Keratinocyte (primary cell): ENCODE data around the gene PTPN12. TPM values are rescaled to one million over a fixed set of nuclear protein-coding genes. Genes with fewer than 3 reads are reported as not detected.

Experiments used
- DNase-seq: peaks from one replicate; pipeline ENCODE4 v3.0.0-alpha.2; 2011; ENCODE audit warnings: low read depth, missing footprints, low spot score
- FAIRE-seq: peaks from 2 replicates; lab custom pipeline; 2011; peaks lifted over from hg19 to GRCh38; lab: Jason Lieb, UNC
- H2AFZ ChIP-seq: 2 replicates; pipeline ENCODE4 v1.6.0; 2012; ENCODE audit warnings: low read length, control low read depth, inconsistent platforms; ENCODE audit not compliant: control insufficient read depth
- H3K27ac ChIP-seq: 2 replicates; pipeline ENCODE4 v1.5.1; 2011; ENCODE audit warnings: low read length; ENCODE audit not compliant: control insufficient read depth, insufficient read depth
- H3K27me3 ChIP-seq: 3 replicates; pipeline ENCODE4 v1.6.0; 2011; ENCODE audit warnings: low read length; ENCODE audit not compliant: control insufficient read depth, insufficient read depth; ENCODE audit errors: extremely low read depth
- H3K36me3 ChIP-seq, 2 experiments: 2 replicates in 1 of 2; 3 replicates in 1 of 2; pipeline ENCODE4 v1.5.1; 2011; ENCODE audit warnings: low read length in 2 of 2, mild to moderate bottlenecking in 1 of 2; ENCODE audit not compliant: control insufficient read depth in 2 of 2, insufficient read depth in 2 of 2; ENCODE audit errors: extremely low read depth in 1 of 2
- H3K4me1 ChIP-seq: 3 replicates; pipeline ENCODE4 v1.5.1; 2011; ENCODE audit warnings: low read length; ENCODE audit not compliant: control insufficient read depth, insufficient read depth; ENCODE audit errors: extremely low read depth
- H3K4me2 ChIP-seq: 3 replicates; pipeline ENCODE4 v1.6.0; 2011; ENCODE audit warnings: low read depth, low read length; ENCODE audit not compliant: control insufficient read depth, insufficient read depth; ENCODE audit errors: extremely low read depth
- H3K4me3 ChIP-seq, 3 experiments: fragments of 200-600 bp in 1 of 3; sonication (generic) in 1 of 3; 2 replicates in 2 of 3; 3 replicates in 1 of 3; pipeline ENCODE4 v1.5.1; 2011 to 2016; ENCODE audit warnings: low read length in 3 of 3, mild to moderate bottlenecking in 3 of 3, control low read depth in 2 of 3, inconsistent platforms in 1 of 3, low read depth in 1 of 3, mixed read lengths in 1 of 3, mixed run types in 1 of 3, moderate library complexity in 1 of 3; ENCODE audit not compliant: control insufficient read depth in 2 of 3, insufficient read depth in 2 of 3; ENCODE audit errors: extremely low read depth in 1 of 3
- H3K79me2 ChIP-seq: 2 replicates; pipeline ENCODE4 v1.6.0; 2012; ENCODE audit warnings: low read length; ENCODE audit not compliant: control insufficient read depth, insufficient read depth
- H3K9ac ChIP-seq: 3 replicates; pipeline ENCODE4 v1.6.0; 2011; ENCODE audit warnings: low read length; ENCODE audit not compliant: control insufficient read depth, insufficient read depth; ENCODE audit errors: extremely low read depth
- H3K9me1 ChIP-seq: 3 replicates; pipeline ENCODE4 v1.6.0; 2011; ENCODE audit warnings: low read length; ENCODE audit not compliant: control insufficient read depth, insufficient read depth; ENCODE audit errors: extremely low read depth
- H3K9me3 ChIP-seq: 2 replicates; pipeline ENCODE4 v1.5.1; 2012; ENCODE audit warnings: low read depth, low read length; ENCODE audit not compliant: control insufficient read depth
- H4K20me1 ChIP-seq: 3 replicates; pipeline ENCODE4 v1.6.0; 2011; ENCODE audit warnings: low read length; ENCODE audit not compliant: control insufficient read depth, insufficient read depth; ENCODE audit errors: extremely low read depth
- CTCF ChIP-seq, 3 experiments: IDR thresholded peaks in 1 of 3; conservative IDR thresholded peaks in 1 of 3; optimal IDR thresholded peaks in 1 of 3; 2 replicates in 2 of 3; 3 replicates in 1 of 3; pipeline versions ENCODE3 to v1.5.1; 2011; ENCODE audit warnings: low read length in 3 of 3, mild to moderate bottlenecking in 3 of 3, moderate library complexity in 2 of 3, control low read depth in 1 of 3, inconsistent platforms in 1 of 3; ENCODE audit not compliant: insufficient read depth in 2 of 3; ENCODE audit errors: extremely low read depth in 1 of 3
- EZH2 ChIP-seq: IDR thresholded peaks from one replicate; pipeline ENCODE4 v1.6.1; 2012; ENCODE audit warnings: inconsistent platforms, mild to moderate bottlenecking, low read length, moderate library complexity
- dilution Hi-C: fragments of 300-500 bp; cut with MboI; formaldehyde crosslinking; loops from one replicate; pipeline ENCODE4 v1.7.0; 2020; ENCODE audit warnings: low sequenced_read_pairs; ENCODE audit not compliant: extremely low pct_ligation_motif_present
- polyA plus RNA-seq, 5 experiments: library from polyadenylated mRNA; depleted of rRNA in 3 of 5; stranded (reverse) in 3 of 5; stranded (forward) in 1 of 5; unstranded in 1 of 5; fragments of >200 nt; gene quantifications; 1 replicate in 1 of 5; 2 replicates in 3 of 5; 3 replicates in 1 of 5; pipeline versions ENCODE4 v1.2.1 to v1.2.3, GENCODE V29; 2011 to 2012; ENCODE audit warnings: missing spikeins in 2 of 5, low read depth in 1 of 5, low replicate concordance in 1 of 5

The PTPN12 gene
- polyA plus RNA-seq, 1 donor (not counting 4 experiments of a cell fraction or from before 2014, with no cell fraction given) = 61.1 TPM

- no peak for FAIRE-seq
These were observed 150.1 kb downstream of the PTPN12 start for GRCh38 chr7:77687100-77687746.

GRCh38 chr7:77687747-77688144, 150.7 kb downstream of the PTPN12 start:
- no peak overlapping the region for H3K9ac ChIP-seq
- H3K9me3 ChIP-seq = no peaks in the 10 kb centered on the region
- TF ChIP-seq CTCF (optimal IDR thresholded peaks at IDR 0.05 in 1 of 3, IDR thresholded peaks at IDR 0.05 in 1 of 3, conservative IDR thresholded peaks at IDR 0.05 in 1 of 3; ENCODE audit: extremely low read depth in 1 of 3, insufficient read depth in 2 of 3, low read length in 3 of 3) (no peak), EZH2 (no peak)
- no peak overlapping the region for H3K4me3 ChIP-seq
- DNase-seq (no peak), FAIRE-seq (no peak)
- peaks cover 28% of the 10 kb centered on the region for H3K79me2 ChIP-seq
- no peaks in the 10 kb centered on the region for H3K27me3 ChIP-seq
- dilution Hi-C loops = no loop called here
- no peak overlapping the region for H3K4me2 ChIP-seq
- H3K36me3 ChIP-seq = peaks cover 3 to 5% of the 10 kb centered on the region in 2 experiments
- no peak overlapping the region for H3K27ac ChIP-seq
- H4K20me1 ChIP-seq = peaks cover 2% of the 10 kb centered on the region
- no peaks in the 10 kb centered on the region for H3K9me1 ChIP-seq
- H3K4me1 ChIP-seq = peaks cover 8% of the 10 kb centered on the region
- no peak overlapping the region for H2AFZ ChIP-seq

More at GRCh38 chr7:77687100-77687746, 150.1 kb downstream of the PTPN12 start:
- dilution Hi-C loops = no loop called here
- H3K4me2 ChIP-seq = no peak overlapping the region
- no peak overlapping the region for H2AFZ ChIP-seq
- TF ChIP-seq EZH2 (no peak), CTCF (optimal IDR thresholded peaks at IDR 0.05 in 1 of 3, IDR thresholded peaks at IDR 0.05 in 1 of 3, conservative IDR thresholded peaks at IDR 0.05 in 1 of 3; ENCODE audit: extremely low read depth in 1 of 3, insufficient read depth in 2 of 3, low read length in 3 of 3) (no peak)
- DNase-seq = no peak
- H3K9me3 ChIP-seq = no peaks in the 10 kb centered on the region
- H3K9ac ChIP-seq = no peak overlapping the region
- peaks cover 8% of the 10 kb centered on the region for H3K4me1 ChIP-seq
- peaks cover 25% of the 10 kb centered on the region for H3K79me2 ChIP-seq
- H4K20me1 ChIP-seq = peaks cover 2% of the 10 kb centered on the region
- H3K9me1 ChIP-seq = no peaks in the 10 kb centered on the region
- H3K4me3 ChIP-seq = no peak overlapping the region
- H3K27ac ChIP-seq = no peak overlapping the region
- H3K36me3 ChIP-seq = peaks cover 5 to 8% of the 10 kb centered on the region in 2 experiments
- H3K27me3 ChIP-seq = no peaks in the 10 kb centered on the region

Other genes with a start within 250 kb of the PTPN12 start
- gene GSAP, start 120.9 kb upstream of the PTPN12 start, polyA plus RNA-seq = 2.8 to 5.4 TPM (median 5.0 TPM) in 3 replicates
- 3.9 to 9.6 TPM (median 6.0 TPM) in 3 replicates for gene RSBN1L, start 159.2 kb downstream of the PTPN12 start, polyA plus RNA-seq